ENCODE results near the gene ARID1B. TPM values are rescaled to one million over a fixed set of nuclear protein-coding genes. Genes with fewer than 3 reads are reported as not detected.

The ARID1B gene
- polyA plus RNA-seq, 1 experiment, result 19.2 TPM

DNA sequence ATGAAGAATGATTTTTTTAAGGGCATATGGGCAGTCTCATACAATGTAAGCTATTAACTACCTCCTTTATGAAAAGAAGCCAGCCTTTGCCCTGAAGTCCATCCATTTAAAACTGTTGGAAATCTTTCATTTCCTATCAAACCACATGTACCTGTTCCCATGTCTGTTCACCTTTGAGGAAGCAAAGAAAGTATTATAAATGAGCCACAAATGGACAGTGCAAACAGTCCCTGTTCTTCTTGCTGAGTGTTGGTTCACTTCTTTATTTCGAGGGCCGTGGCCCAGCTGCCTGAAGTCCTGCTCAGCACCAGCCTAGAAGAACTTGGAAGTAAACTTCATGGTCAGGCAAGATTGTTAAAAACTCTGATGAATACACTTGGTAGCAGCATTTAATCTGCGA, 433.8 kb downstream of the ARID1B start:
- H3K9me3 ChIP-seq (ENCODE audit: control insufficient read depth, insufficient read depth, low read length), result no peaks in the 10 kb centered on the region
- H3K4me3 ChIP-seq (ENCODE audit: low read depth, low read length), result no peak overlapping the region
- H3K27me3 ChIP-seq (ENCODE audit: control insufficient read depth, insufficient read depth, low read length), result no peaks in the 10 kb centered on the region
- no peak for DNase-seq (ENCODE audit: low read depth, low spot score)
- ChIA-PET CTCF (interaction anchor here (0.6 to 0.7 kb wide), 3 partner anchors 75 to 1696 kb away, joined by 3 read pairs; no protein-coding TSS in a partner anchor), POLR2A (no interaction called here)
- H3K27ac ChIP-seq (ENCODE audit: low read depth, low read length), result no peak overlapping the region
- TF ChIP-seq, protein P1, sequence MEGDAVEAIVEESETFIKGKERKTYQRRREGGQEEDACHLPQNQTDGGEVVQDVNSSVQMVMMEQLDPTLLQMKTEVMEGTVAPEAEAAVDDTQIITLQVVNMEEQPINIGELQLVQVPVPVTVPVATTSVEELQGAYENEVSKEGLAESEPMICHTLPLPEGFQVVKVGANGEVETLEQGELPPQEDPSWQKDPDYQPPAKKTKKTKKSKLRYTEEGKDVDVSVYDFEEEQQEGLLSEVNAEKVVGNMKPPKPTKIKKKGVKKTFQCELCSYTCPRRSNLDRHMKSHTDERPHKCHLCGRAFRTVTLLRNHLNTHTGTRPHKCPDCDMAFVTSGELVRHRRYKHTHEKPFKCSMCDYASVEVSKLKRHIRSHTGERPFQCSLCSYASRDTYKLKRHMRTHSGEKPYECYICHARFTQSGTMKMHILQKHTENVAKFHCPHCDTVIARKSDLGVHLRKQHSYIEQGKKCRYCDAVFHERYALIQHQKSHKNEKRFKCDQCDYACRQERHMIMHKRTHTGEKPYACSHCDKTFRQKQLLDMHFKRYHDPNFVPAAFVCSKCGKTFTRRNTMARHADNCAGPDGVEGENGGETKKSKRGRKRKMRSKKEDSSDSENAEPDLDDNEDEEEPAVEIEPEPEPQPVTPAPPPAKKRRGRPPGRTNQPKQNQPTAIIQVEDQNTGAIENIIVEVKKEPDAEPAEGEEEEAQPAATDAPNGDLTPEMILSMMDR (IDR thresholded peaks at IDR 0.05; ENCODE audit: low read depth, low read length), result no peak

DNA sequence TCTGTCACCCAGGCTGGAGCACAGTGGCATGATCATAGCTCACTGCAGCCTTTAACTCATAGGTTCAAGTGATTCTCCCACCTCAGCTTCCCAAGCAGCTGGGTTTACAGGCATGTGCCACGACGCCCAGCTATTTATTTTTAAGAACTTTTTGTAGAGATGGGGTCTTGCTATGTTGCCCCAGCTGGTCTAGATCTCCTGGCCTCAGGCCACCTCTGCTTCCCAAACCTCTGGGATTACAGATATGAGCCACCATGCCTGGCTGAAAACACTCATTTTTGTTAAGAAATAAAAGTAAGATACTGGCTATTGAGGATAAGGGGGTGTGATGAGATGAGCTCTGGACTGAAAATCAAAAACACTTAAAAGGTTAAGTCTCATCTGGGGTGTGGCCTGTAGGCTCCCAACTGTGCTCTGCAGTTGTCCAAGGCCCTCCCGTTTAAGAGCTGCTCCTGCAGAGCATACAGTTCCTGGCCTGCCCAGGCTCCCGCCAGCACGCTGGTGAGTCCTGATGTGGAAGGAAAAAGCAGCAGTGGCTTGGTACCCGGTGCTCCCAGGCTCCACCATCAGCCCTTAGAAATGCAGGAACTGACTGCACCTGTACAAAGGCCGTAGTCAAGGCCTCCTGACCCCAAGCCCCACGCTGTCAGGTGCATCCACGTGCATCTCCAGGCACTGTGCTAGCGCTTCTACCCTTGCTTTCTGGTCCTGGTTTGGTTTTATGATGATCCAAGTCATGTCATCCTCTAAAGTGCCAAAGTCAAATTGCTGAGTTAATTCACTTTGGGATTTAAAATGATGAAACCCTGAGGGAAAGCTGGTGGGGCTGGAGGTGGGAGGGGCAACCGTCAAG, 434.7 kb downstream of the ARID1B start:
- ChIA-PET CTCF (interaction anchor here (0.6 to 0.7 kb wide), 2 partner anchors 9 to 456 kb away, joined by 3 read pairs; no protein-coding TSS in a partner anchor), POLR2A (no interaction called here)
- TF ChIP-seq, protein P1 (IDR thresholded peaks at IDR 0.05; ENCODE audit: low read depth, low read length), result no peak
- H3K27me3 ChIP-seq (ENCODE audit: control insufficient read depth, insufficient read depth, low read length), result no peaks in the 10 kb centered on the region
- H3K4me3 ChIP-seq (ENCODE audit: low read depth, low read length), result no peak overlapping the region
- no peak for DNase-seq (ENCODE audit: low read depth, low spot score)
- no peak overlapping the region for H3K27ac ChIP-seq (ENCODE audit: low read depth, low read length)
- H3K9me3 ChIP-seq (ENCODE audit: control insufficient read depth, insufficient read depth, low read length), result no peaks in the 10 kb centered on the region

DNA sequence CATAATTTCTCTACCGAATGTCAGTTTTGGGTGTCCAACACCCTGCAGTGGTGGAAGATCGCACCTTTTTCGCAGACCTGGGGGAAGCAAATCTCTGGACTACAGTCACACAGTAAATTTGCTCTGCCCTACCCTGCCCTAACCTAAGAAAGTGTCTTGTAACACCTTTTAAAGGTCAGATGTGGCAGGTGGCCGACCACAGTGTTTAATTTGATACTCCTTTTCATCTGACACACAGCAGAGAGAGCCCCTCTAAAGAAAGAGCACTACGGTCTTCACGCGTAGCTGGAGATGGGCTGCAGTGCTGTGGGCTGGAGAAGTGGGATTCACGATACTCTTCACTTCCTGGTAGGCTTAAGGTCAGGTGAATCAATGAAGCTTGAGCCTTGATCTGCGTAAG, 436.2 kb downstream of the ARID1B start:
- no peak overlapping the region for H3K4me3 ChIP-seq (ENCODE audit: low read depth, low read length)
- DNase-seq (ENCODE audit: low read depth, low spot score), result no peak
- no peaks in the 10 kb centered on the region for H3K9me3 ChIP-seq (ENCODE audit: control insufficient read depth, insufficient read depth, low read length)
- H3K27ac ChIP-seq (ENCODE audit: low read depth, low read length), result no peak overlapping the region
- no peaks in the 10 kb centered on the region for H3K27me3 ChIP-seq (ENCODE audit: control insufficient read depth, insufficient read depth, low read length)
- POLR2A ChIA-PET, result interaction anchor here (0.6 kb wide), 1 partner anchor 1773 kb away, joined by 3 read pairs; no protein-coding TSS in a partner anchor
- TF ChIP-seq, protein P1 (IDR thresholded peaks at IDR 0.05; ENCODE audit: low read depth, low read length), result no peak
- CTCF ChIA-PET, result no interaction called here

GRCh38 chr6:157213907-157214565, 436.9 kb downstream of the ARID1B start:
- ChIA-PET POLR2A (interaction anchor here (0.6 kb wide), 1 partner anchor 1773 kb away, joined by 3 read pairs; no protein-coding TSS in a partner anchor), CTCF (no interaction called here)
- H3K27ac ChIP-seq (ENCODE audit: low read depth, low read length), result no peak overlapping the region
- no peaks in the 10 kb centered on the region for H3K27me3 ChIP-seq (ENCODE audit: control insufficient read depth, insufficient read depth, low read length)
- H3K4me3 ChIP-seq (ENCODE audit: low read depth, low read length), result no peak overlapping the region
- DNase-seq (ENCODE audit: low read depth, low spot score), result no peak
- TF ChIP-seq, protein P1 (IDR thresholded peaks at IDR 0.05; ENCODE audit: low read depth, low read length), result no peak
- H3K9me3 ChIP-seq (ENCODE audit: control insufficient read depth, insufficient read depth, low read length), result no peaks in the 10 kb centered on the region

DNA sequence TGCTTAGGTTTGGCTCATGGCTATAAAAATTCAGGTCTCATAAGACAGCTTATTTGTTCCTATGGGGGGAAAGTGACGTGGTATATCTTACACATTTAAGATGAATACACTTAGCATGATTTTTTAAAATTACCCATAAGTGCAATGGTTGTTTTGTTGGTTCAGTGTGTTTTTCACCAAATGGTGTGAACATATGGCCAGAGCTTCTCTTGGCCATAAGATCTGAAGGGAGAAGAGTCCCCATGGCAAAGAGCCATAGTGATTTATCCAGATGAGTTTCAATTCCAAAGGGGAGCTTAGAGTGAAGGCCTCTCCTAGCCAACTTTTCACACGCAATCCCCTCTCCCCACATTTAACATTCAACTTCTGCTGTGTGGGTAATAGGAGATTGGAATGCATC, 438.5 kb downstream of the ARID1B start:
- Histone ChIP-seq H3K9me3 (ENCODE audit: control insufficient read depth, insufficient read depth, low read length) (no peaks in the 10 kb centered on the region), H3K27ac (ENCODE audit: low read depth, low read length) (no peak overlapping the region), H3K27me3 (ENCODE audit: control insufficient read depth, insufficient read depth, low read length) (no peaks in the 10 kb centered on the region), H3K4me3 (ENCODE audit: low read depth, low read length) (no peak overlapping the region)
- no peak for DNase-seq (ENCODE audit: low read depth, low spot score)
- ChIA-PET CTCF (interaction anchor here (1.0 kb wide), 1 partner anchor 20 kb away, joined by 3 read pairs; no protein-coding TSS in a partner anchor), POLR2A (no interaction called here)
- TF ChIP-seq, protein P1 (IDR thresholded peaks at IDR 0.05; ENCODE audit: low read depth, low read length), result no peak

Measured in AG04450 (cell line).